OCI-LY1 (cell line): ENCODE data around the gene DAND5.
"Not testable (repeated sequence)": the region's sequence is repeated elsewhere in the genome, so short reads cannot be mapped to it uniquely, and the experiment has no call there.

ENCODE experiments used
- H2AFZ ChIP-seq: fragments of 200-600 bp; sonication (generic), shearing (Covaris generic); 2 replicates; pipeline ENCODE4 v1.6.0; 2014; ENCODE audit warnings: antibody characterized with exemption, mild to moderate bottlenecking, low read length
- H3F3A ChIP-seq: fragments of 200-600 bp; sonication (generic), shearing (Covaris generic); 2 replicates; pipeline ENCODE4 v1.6.0; 2014; ENCODE audit warnings: mild to moderate bottlenecking, antibody characterized with exemption, low read length, moderate library complexity; ENCODE audit not compliant: insufficient read depth
- H3K27ac ChIP-seq: fragments of 200-600 bp; sonication (generic); 2 replicates; pipeline ENCODE4 v1.5.1; 2014; ENCODE audit warnings: low read length, mixed run types, mild to moderate bottlenecking, low read depth; ENCODE audit not compliant: poor library complexity, severe bottlenecking
- H3K27me3 ChIP-seq: fragments of 200-600 bp; sonication (generic); 2 replicates; pipeline ENCODE4 v1.6.0; 2014; ENCODE audit warnings: antibody characterized with exemption, mild to moderate bottlenecking, low read length, moderate library complexity; ENCODE audit not compliant: insufficient read depth
- H3K36me3 ChIP-seq: fragments of 200-600 bp; sonication (generic); 2 replicates; pipeline ENCODE4 v1.6.1; 2014; ENCODE audit warnings: mild to moderate bottlenecking, antibody characterized with exemption, low read length, moderate library complexity, mixed read lengths; ENCODE audit not compliant: insufficient read depth
- H3K4me1 ChIP-seq: fragments of 200-600 bp; sonication (generic); 2 replicates; pipeline ENCODE4 v1.5.1; 2014; ENCODE audit warnings: mild to moderate bottlenecking, low read length, moderate library complexity; ENCODE audit not compliant: insufficient read depth, severe bottlenecking
- H3K4me2 ChIP-seq: fragments of 200-600 bp; sonication (generic), shearing (Covaris generic); 2 replicates; pipeline ENCODE4 v1.6.1; 2014; ENCODE audit warnings: low read length
- H3K4me3 ChIP-seq: fragments of 200-600 bp; sonication (generic); 2 replicates; pipeline ENCODE4 v1.5.1; 2014; ENCODE audit warnings: low read length, low read depth, mild to moderate bottlenecking, mixed read lengths; ENCODE audit not compliant: poor library complexity, severe bottlenecking
- H3K79me2 ChIP-seq: fragments of 200-600 bp; shearing (Covaris generic); 2 replicates; pipeline ENCODE4 v1.6.1; 2016; ENCODE audit warnings: mixed run types, low read length, mixed read lengths; ENCODE audit not compliant: insufficient read depth
- H3K9ac ChIP-seq: fragments of 200-600 bp; sonication (generic), shearing (Covaris generic); 2 replicates; pipeline ENCODE4 v1.6.1; 2014; ENCODE audit warnings: mild to moderate bottlenecking, low read length, mixed read lengths
- H3K9me2 ChIP-seq: fragments of 200-600 bp; sonication (generic), shearing (Covaris generic); 2 replicates; pipeline ENCODE4 v1.6.1; 2014; ENCODE audit warnings: low read depth, mild to moderate bottlenecking, low read length, mixed read lengths
- H3K9me3 ChIP-seq: fragments of 200-600 bp; shearing (Covaris generic); 2 replicates; pipeline ENCODE4 v1.6.1; 2014; ENCODE audit warnings: low read length, mixed read lengths
- H4K20me1 ChIP-seq: fragments of 200-600 bp; sonication (generic), shearing (Covaris generic); 2 replicates; pipeline ENCODE4 v1.6.0; 2016; ENCODE audit warnings: mild to moderate bottlenecking, low read length; ENCODE audit not compliant: insufficient read depth
- EZH2 ChIP-seq: fragments of 200-600 bp; sonication (generic), shearing (Covaris generic); IDR thresholded peaks from 2 replicates; pipeline ENCODE4 v1.8.0; 2017; ENCODE audit warnings: borderline replicate concordance, mixed run types, mild to moderate bottlenecking, antibody characterized with exemption, low read length, moderate library complexity, mixed read lengths
- TF ChIP-seq, protein P1 (sequence below): fragments of 200-600 bp; sonication (generic), shearing (Covaris generic); IDR thresholded peaks from 2 replicates; pipeline ENCODE4 v1.5.1; 2017; ENCODE audit warnings: mild to moderate bottlenecking, antibody characterized with exemption, low read length, moderate library complexity, mixed read lengths

Gene DAND5

DNA sequence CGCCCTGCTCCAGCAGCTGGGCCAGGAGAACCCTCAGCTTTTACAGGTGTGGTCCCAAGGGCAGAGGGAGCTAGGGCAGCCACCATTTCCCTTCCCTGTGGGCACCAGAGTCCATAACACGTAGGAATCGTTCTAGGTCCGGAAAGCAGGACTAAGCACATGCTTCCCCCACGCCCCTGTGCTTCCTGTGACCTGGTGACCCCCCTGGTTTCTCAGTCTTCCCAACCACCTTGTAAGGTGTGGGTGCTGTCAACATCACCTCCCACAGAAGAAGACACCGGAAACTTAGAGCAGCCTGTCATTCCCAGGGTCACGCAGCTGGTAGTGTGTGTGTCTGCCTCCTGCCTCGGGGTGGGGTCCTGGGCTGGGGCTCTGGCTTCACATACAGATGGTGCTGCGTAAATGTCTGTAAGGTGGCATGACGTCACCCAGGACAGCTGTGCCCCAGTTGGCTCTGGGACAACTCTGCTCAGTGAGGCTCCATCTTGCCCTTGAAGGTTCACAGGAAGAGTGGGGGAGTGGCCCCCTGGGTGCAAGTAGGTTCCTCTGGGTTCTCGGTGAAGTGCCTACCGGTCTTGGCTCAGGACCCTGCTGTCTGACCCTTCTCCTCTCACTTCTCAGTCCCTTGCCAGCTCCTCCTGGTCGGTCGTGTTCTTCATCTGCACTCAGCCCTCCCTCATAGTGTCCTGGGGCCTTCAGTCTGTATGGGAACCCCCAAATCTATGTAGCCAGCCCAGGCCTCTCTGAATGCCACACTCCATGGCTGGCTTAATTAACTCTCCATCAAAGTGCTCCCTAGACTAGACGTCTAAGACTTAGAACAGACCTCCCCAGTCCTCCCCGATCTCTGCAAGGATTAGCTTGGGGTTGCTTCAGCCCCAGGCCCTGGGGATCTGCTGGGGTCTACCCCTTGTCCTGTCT, 19.8 kb upstream of the DAND5 start:
- no peak overlapping the region for H3K4me2 ChIP-seq
- H2AFZ ChIP-seq: no peak overlapping the region
- no peak overlapping the region for H3K9ac ChIP-seq
- no peaks in the 10 kb centered on the region for H3K27me3 ChIP-seq
- H3K9me3 ChIP-seq: no peaks in the 10 kb centered on the region
- H3K4me1 ChIP-seq: peaks cover 33% of the 10 kb centered on the region
- H3K9me2 ChIP-seq: no peaks in the 10 kb centered on the region
- no peaks in the 10 kb centered on the region for H4K20me1 ChIP-seq
- H3K79me2 ChIP-seq: peaks cover 18% of the 10 kb centered on the region
- TF ChIP-seq, protein P1, sequence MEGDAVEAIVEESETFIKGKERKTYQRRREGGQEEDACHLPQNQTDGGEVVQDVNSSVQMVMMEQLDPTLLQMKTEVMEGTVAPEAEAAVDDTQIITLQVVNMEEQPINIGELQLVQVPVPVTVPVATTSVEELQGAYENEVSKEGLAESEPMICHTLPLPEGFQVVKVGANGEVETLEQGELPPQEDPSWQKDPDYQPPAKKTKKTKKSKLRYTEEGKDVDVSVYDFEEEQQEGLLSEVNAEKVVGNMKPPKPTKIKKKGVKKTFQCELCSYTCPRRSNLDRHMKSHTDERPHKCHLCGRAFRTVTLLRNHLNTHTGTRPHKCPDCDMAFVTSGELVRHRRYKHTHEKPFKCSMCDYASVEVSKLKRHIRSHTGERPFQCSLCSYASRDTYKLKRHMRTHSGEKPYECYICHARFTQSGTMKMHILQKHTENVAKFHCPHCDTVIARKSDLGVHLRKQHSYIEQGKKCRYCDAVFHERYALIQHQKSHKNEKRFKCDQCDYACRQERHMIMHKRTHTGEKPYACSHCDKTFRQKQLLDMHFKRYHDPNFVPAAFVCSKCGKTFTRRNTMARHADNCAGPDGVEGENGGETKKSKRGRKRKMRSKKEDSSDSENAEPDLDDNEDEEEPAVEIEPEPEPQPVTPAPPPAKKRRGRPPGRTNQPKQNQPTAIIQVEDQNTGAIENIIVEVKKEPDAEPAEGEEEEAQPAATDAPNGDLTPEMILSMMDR: no peak
- no peak for TF ChIP-seq EZH2
- peaks cover 85% of the 10 kb centered on the region for H3K36me3 ChIP-seq
- no peak overlapping the region for H3K4me3 ChIP-seq
- H3K27ac ChIP-seq: no peak overlapping the region
- peaks cover 10% of the 10 kb centered on the region for H3F3A ChIP-seq

DNA sequence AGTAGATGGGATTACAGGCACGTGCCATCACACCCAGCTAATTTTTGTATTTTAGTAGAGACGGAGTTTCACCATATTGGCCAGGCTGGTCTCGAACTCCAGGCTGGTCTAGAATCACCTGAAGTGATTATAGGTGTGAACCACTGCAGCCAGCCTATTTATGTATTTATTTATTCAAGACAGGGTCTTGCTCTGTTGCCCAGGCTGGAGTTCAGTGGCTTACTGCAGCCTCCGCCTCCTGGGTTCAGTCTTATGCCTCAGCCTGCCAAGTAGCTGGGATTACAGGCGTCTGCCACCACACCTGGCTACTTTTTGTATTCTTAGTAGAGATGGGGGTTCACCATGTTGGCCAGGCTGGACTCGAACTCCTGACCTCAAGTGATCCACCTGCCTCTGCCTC, 17.3 kb upstream of the DAND5 start:
- peaks cover 79% of the 10 kb centered on the region for H3K36me3 ChIP-seq
- H3K9me2 ChIP-seq, H3K9ac ChIP-seq: not testable (repeated sequence)

DNA sequence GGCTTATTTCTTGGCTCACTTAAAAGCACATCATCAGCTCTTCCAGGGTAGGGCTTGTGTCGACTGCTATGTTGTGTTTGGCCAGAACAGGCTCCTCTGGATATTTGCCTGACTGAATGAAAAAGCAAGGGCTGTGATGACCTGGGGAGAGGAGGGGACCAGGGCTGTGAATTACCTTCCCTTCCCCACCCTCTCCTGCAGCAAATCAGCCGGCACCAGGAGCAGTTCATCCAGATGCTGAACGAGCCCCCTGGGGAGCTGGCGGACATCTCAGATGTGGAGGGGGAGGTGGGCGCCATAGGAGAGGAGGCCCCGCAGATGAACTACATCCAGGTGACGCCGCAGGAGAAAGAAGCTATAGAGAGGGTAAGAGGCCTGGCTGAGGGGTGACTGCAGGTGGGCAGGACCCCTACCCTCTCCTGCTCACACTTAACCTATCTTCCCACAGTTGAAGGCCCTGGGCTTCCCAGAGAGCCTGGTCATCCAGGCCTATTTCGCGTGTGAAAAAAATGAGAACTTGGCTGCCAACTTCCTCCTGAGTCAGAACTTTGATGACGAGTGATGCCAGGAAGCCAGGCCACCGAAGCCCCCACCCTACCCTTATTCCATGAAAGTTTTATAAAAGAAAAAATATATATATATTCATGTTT, 16.8 kb upstream of the DAND5 start:
- H3K4me2 ChIP-seq: no peak overlapping the region
- no peaks in the 10 kb centered on the region for H3K9me2 ChIP-seq
- H3K27me3 ChIP-seq: no peaks in the 10 kb centered on the region
- H3K9me3 ChIP-seq: no peaks in the 10 kb centered on the region
- TF ChIP-seq EZH2: no peak
- TF ChIP-seq, protein P1: no peak
- peaks cover 2% of the 10 kb centered on the region; the same call in 1 of the 2 replicates for H3K79me2 ChIP-seq
- H3K4me3 ChIP-seq: no peak overlapping the region
- H3K9ac ChIP-seq: no peak overlapping the region
- no peak overlapping the region for H2AFZ ChIP-seq
- no peaks in the 10 kb centered on the region for H4K20me1 ChIP-seq
- peaks cover 74% of the 10 kb centered on the region for H3K36me3 ChIP-seq
- no peak overlapping the region for H3K27ac ChIP-seq
- H3F3A ChIP-seq: peaks cover 14% of the 10 kb centered on the region
- peaks cover 30% of the 10 kb centered on the region for H3K4me1 ChIP-seq

More for the DNA sequence above, 17.3 kb upstream of the DAND5 start:
- H4K20me1 ChIP-seq, H3K27me3 ChIP-seq, H2AFZ ChIP-seq, H3K9me3 ChIP-seq, H3K4me3 ChIP-seq, H3K79me2 ChIP-seq, H3K4me2 ChIP-seq, H3K27ac ChIP-seq: not testable (repeated sequence)
- Histone ChIP-seq H3K4me1 (peaks cover 35% of the 10 kb centered on the region), H3F3A (peaks cover 14% of the 10 kb centered on the region)
